ENCODE data around the gene STXBP4.

STXBP4 gene

GRCh38 chr17:55177159-55177854, 208.7 kb downstream of the STXBP4 start:
- Histone ChIP-seq H2BK15ac (ENCODE audit: low read length) (no peak overlapping the region), H2BK5ac (ENCODE audit: low read length) (no peak overlapping the region), H3K18ac (ENCODE audit: low read length) (no peak overlapping the region), H3K79me1 (ENCODE audit: low read depth, low read length) (no peaks in the 10 kb centered on the region), H3K9me3 (replicated peaks in 1 of 2; ENCODE audit: control insufficient read depth in 2 of 2, insufficient read depth in 1 of 2, low read depth in 1 of 2, low read length in 2 of 2) (peaks cover 0 to 10% of the 10 kb centered on the region in 2 donors), H3K36me3 (replicated peaks in 1 of 2; ENCODE audit: control insufficient read depth in 2 of 2, insufficient read depth in 2 of 2, low read length in 2 of 2) (no peaks in the 10 kb centered on the region), H4K91ac (ENCODE audit: low read depth, low read length, poor library complexity) (no peak overlapping the region), H3K4me2 (ENCODE audit: insufficient read depth, low read length, poor library complexity, severe bottlenecking) (no peak overlapping the region), H3K27me3 (ENCODE audit: control insufficient read depth in 3 of 3, insufficient read depth in 3 of 3, low read depth in 1 of 3, low read length in 3 of 3) (no peaks in the 10 kb centered on the region), H3K23ac (ENCODE audit: low read depth, low read length, poor library complexity) (no peak overlapping the region), H3K4me3 (ENCODE audit: low read length in 2 of 2) (no peak overlapping the region), H2AFZ (ENCODE audit: low read length) (no peak overlapping the region), H2AK5ac (ENCODE audit: low read depth, low read length) (no peak overlapping the region), H3K4ac (ENCODE audit: low read length) (no peak overlapping the region), H3K9ac (ENCODE audit: low read depth, low read length, poor library complexity) (no peak overlapping the region), H4K8ac (ENCODE audit: low read depth, low read length) (no peak overlapping the region), H2BK12ac (ENCODE audit: low read length) (no peak overlapping the region), H3K14ac (ENCODE audit: low read length) (no peak overlapping the region), H3K27ac (replicated peaks; ENCODE audit: low read length) (no peak overlapping the region), H2BK120ac (ENCODE audit: low read depth, low read length) (no peak overlapping the region), H3K4me1 (ENCODE audit: control insufficient read depth in 2 of 2, insufficient read depth in 1 of 2, low read depth in 1 of 2, low read length in 2 of 2) (no peaks in the 10 kb centered on the region)
- DNase-seq (ENCODE audit: low spot score): no peak
- WGBS, 2 donors (ENCODE audit: extremely low coverage in 2 of 2, insufficient read length in 2 of 2, insufficient replicate concordance in 1 of 2): no CpG with 5 or more reads among the region's 3 CpGs

- H3K4me2 ChIP-seq (ENCODE audit: insufficient read depth, low read length, poor library complexity, severe bottlenecking): no peak overlapping the region
- H3K4me1 ChIP-seq (ENCODE audit: control insufficient read depth in 2 of 2, insufficient read depth in 1 of 2, low read depth in 1 of 2, low read length in 2 of 2): no peaks in the 10 kb centered on the region
- no peak overlapping the region for H2AFZ ChIP-seq (ENCODE audit: low read length)
- H2BK120ac ChIP-seq (ENCODE audit: low read depth, low read length): no peak overlapping the region
- no peak overlapping the region for H3K4me3 ChIP-seq (ENCODE audit: low read length in 2 of 2)
- H3K9ac ChIP-seq (ENCODE audit: low read depth, low read length, poor library complexity): no peak overlapping the region
- H3K27me3 ChIP-seq (ENCODE audit: control insufficient read depth in 3 of 3, insufficient read depth in 3 of 3, low read depth in 1 of 3, low read length in 3 of 3): no peaks in the 10 kb centered on the region
- no peak overlapping the region for H3K18ac ChIP-seq (ENCODE audit: low read length)
- no peak overlapping the region for H3K14ac ChIP-seq (ENCODE audit: low read length)
- H4K91ac ChIP-seq (ENCODE audit: low read depth, low read length, poor library complexity): no peak overlapping the region
- H3K36me3 ChIP-seq (replicated peaks in 1 of 2; ENCODE audit: control insufficient read depth in 2 of 2, insufficient read depth in 2 of 2, low read length in 2 of 2): no peaks in the 10 kb centered on the region
- no CpG with 5 or more reads among the region's 2 CpGs for WGBS, 2 donors (ENCODE audit: extremely low coverage in 2 of 2, insufficient read length in 2 of 2, insufficient replicate concordance in 1 of 2)
- peaks cover 0 to 6% of the 10 kb centered on the region in 2 donors for H3K9me3 ChIP-seq (replicated peaks in 1 of 2; ENCODE audit: control insufficient read depth in 2 of 2, insufficient read depth in 1 of 2, low read depth in 1 of 2, low read length in 2 of 2)
- no peak for DNase-seq (ENCODE audit: low spot score)
- H2BK12ac ChIP-seq (ENCODE audit: low read length): no peak overlapping the region
- no peaks in the 10 kb centered on the region for H3K79me1 ChIP-seq (ENCODE audit: low read depth, low read length)
- H3K4ac ChIP-seq (ENCODE audit: low read length): no peak overlapping the region
- no peak overlapping the region for H4K8ac ChIP-seq (ENCODE audit: low read depth, low read length)
- H3K27ac ChIP-seq (replicated peaks; ENCODE audit: low read length): no peak overlapping the region
- no peak overlapping the region for H2BK5ac ChIP-seq (ENCODE audit: low read length)
- no peak overlapping the region for H2BK15ac ChIP-seq (ENCODE audit: low read length)
- H2AK5ac ChIP-seq (ENCODE audit: low read depth, low read length): no peak overlapping the region
- no peak overlapping the region for H3K23ac ChIP-seq (ENCODE audit: low read depth, low read length, poor library complexity)
Measured at GRCh38 chr17:55177855-55178217, 209.3 kb downstream of the STXBP4 start.

DNA sequence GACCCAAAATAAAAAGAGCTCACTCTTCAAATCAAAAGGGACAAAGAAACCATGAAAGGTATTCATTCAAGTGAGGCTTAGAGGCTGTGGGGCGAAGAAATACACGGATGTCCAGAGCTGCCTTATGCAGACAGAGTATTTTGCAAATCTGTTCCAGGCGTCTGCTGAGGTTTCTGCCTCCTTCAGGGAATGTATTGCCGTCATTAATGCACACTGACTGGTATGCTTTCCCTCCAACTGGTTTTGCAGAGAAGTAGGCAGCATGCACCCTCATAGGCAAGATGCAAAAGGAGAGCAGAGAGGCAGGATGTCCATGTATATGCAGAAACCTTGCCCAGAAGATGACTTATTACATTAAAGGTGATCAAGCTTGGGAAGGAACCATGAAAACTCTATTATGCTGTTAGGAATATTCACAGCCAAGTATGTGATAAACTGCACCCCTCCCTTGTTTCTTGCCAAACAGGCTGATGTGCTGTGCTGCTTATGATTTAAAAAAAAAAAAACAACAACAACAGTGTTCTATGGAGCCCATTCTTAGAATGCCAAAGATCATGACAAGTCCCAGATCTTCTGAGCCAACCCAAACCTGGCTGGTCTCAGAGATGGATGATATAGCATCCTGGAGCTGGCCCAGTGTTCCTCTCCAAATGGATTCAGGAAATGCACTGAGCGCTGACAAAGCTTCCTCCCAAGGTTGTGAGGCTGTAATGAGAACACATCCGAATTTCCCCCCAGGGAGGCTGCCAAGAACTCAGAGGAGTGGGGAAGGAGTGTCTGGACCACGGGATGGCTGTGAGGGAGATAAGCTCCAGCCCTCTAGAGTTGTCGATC, 218.6 kb downstream of the STXBP4 start:
- Histone ChIP-seq H2AFZ (ENCODE audit: low read length) (no peak overlapping the region), H3K18ac (ENCODE audit: low read length) (no peak overlapping the region), H2BK15ac (ENCODE audit: low read length) (no peak overlapping the region), H2AK5ac (ENCODE audit: low read depth, low read length) (no peak overlapping the region), H2BK5ac (ENCODE audit: low read length) (no peak overlapping the region), H3K9me3 (replicated peaks in 1 of 2; ENCODE audit: control insufficient read depth in 2 of 2, insufficient read depth in 1 of 2, low read depth in 1 of 2, low read length in 2 of 2) (no peaks in the 10 kb centered on the region), H3K27me3 (ENCODE audit: control insufficient read depth in 3 of 3, insufficient read depth in 3 of 3, low read depth in 1 of 3, low read length in 3 of 3) (no peaks in the 10 kb centered on the region), H3K27ac (replicated peaks; ENCODE audit: low read length) (no peak overlapping the region), H3K4me3 (ENCODE audit: low read length in 2 of 2) (no peak overlapping the region), H3K4me2 (ENCODE audit: insufficient read depth, low read length, poor library complexity, severe bottlenecking) (no peak overlapping the region), H3K36me3 (replicated peaks in 1 of 2; ENCODE audit: control insufficient read depth in 2 of 2, insufficient read depth in 2 of 2, low read length in 2 of 2) (no peaks in the 10 kb centered on the region), H3K4me1 (ENCODE audit: control insufficient read depth in 2 of 2, insufficient read depth in 1 of 2, low read depth in 1 of 2, low read length in 2 of 2) (peaks cover 0 to 5% of the 10 kb centered on the region in 2 donors), H2BK12ac (ENCODE audit: low read length) (no peak overlapping the region), H2BK120ac (ENCODE audit: low read depth, low read length) (no peak overlapping the region), H3K23ac (ENCODE audit: low read depth, low read length, poor library complexity) (no peak overlapping the region), H3K79me1 (ENCODE audit: low read depth, low read length) (no peaks in the 10 kb centered on the region), H3K4ac (ENCODE audit: low read length) (no peak overlapping the region), H3K14ac (ENCODE audit: low read length) (no peak overlapping the region), H4K8ac (ENCODE audit: low read depth, low read length) (no peak overlapping the region), H3K9ac (ENCODE audit: low read depth, low read length, poor library complexity) (no peak overlapping the region), H4K91ac (ENCODE audit: low read depth, low read length, poor library complexity) (no peak overlapping the region)
- no peak for DNase-seq (ENCODE audit: low spot score)
- no CpG with 5 or more reads among the region's 8 CpGs for WGBS, 2 donors (ENCODE audit: extremely low coverage in 2 of 2, insufficient read length in 2 of 2, insufficient replicate concordance in 1 of 2)

- Histone ChIP-seq H3K4ac (ENCODE audit: low read length) (no peak overlapping the region), H3K27ac (replicated peaks; ENCODE audit: low read length) (no peak overlapping the region), H3K9ac (ENCODE audit: low read depth, low read length, poor library complexity) (no peak overlapping the region), H3K4me3 (ENCODE audit: low read length in 2 of 2) (no peak overlapping the region), H4K91ac (ENCODE audit: low read depth, low read length, poor library complexity) (no peak overlapping the region), H3K14ac (ENCODE audit: low read length) (no peak overlapping the region), H4K8ac (ENCODE audit: low read depth, low read length) (no peak overlapping the region), H3K79me1 (ENCODE audit: low read depth, low read length) (no peaks in the 10 kb centered on the region), H3K4me1 (ENCODE audit: control insufficient read depth in 2 of 2, insufficient read depth in 1 of 2, low read depth in 1 of 2, low read length in 2 of 2) (peaks cover 0 to 5% of the 10 kb centered on the region in 2 donors), H3K36me3 (replicated peaks in 1 of 2; ENCODE audit: control insufficient read depth in 2 of 2, insufficient read depth in 2 of 2, low read length in 2 of 2) (no peaks in the 10 kb centered on the region), H3K27me3 (ENCODE audit: control insufficient read depth in 3 of 3, insufficient read depth in 3 of 3, low read depth in 1 of 3, low read length in 3 of 3) (no peaks in the 10 kb centered on the region), H2AK5ac (ENCODE audit: low read depth, low read length) (no peak overlapping the region), H3K9me3 (replicated peaks in 1 of 2; ENCODE audit: control insufficient read depth in 2 of 2, insufficient read depth in 1 of 2, low read depth in 1 of 2, low read length in 2 of 2) (no peaks in the 10 kb centered on the region), H2AFZ (ENCODE audit: low read length) (no peak overlapping the region), H3K23ac (ENCODE audit: low read depth, low read length, poor library complexity) (no peak overlapping the region), H2BK5ac (ENCODE audit: low read length) (no peak overlapping the region), H3K4me2 (ENCODE audit: insufficient read depth, low read length, poor library complexity, severe bottlenecking) (no peak overlapping the region), H2BK12ac (ENCODE audit: low read length) (no peak overlapping the region), H2BK120ac (ENCODE audit: low read depth, low read length) (no peak overlapping the region), H2BK15ac (ENCODE audit: low read length) (no peak overlapping the region), H3K18ac (ENCODE audit: low read length) (no peak overlapping the region)
- no peak for DNase-seq (ENCODE audit: low spot score)
- no CpG with 5 or more reads among the region's 2 CpGs for WGBS, 2 donors (ENCODE audit: extremely low coverage in 2 of 2, insufficient read length in 2 of 2, insufficient replicate concordance in 1 of 2)
Measured at GRCh38 chr17:55190748-55191147, 222.2 kb downstream of the STXBP4 start.

Data from neuronal stem cell (in vitro differentiated cells).